Skin epidermis (tissue), 12 donors: ENCODE data around the gene AMMECR1L.
"Not testable (repeated sequence)": the region's sequence is repeated elsewhere in the genome, so short reads cannot be mapped to it uniquely, and the experiment has no call there.

Experiments
- H3K27ac ChIP-seq, 21 experiments: fragments of 200-600 bp; sonication (generic) in 11 of 21; one replicate each; pipeline ENCODE4 v1.5.0; 2020; ENCODE audit warnings: mild to moderate bottlenecking in 3 of 21, inconsistent platforms in 2 of 21, moderate library complexity in 2 of 21
- H3K4me3 ChIP-seq, 7 experiments: fragments of 200-600 bp; sonication (generic) in 2 of 7; one replicate each; pipeline ENCODE4 v1.5.0; 2020; ENCODE audit warnings: inconsistent platforms in 2 of 7, mild to moderate bottlenecking in 2 of 7, moderate library complexity in 1 of 7

The AMMECR1L gene

GRCh38 chr2:127852388-127852787, 33.4 kb downstream of the AMMECR1L start:
- H3K27ac ChIP-seq, result no peak overlapping the region
- no peak overlapping the region for H3K4me3 ChIP-seq

GRCh38 chr2:127847931-127848330, 37.8 kb downstream of the AMMECR1L start:
- Histone ChIP-seq H3K27ac (no peak overlapping the region), H3K4me3 (no peak overlapping the region)

- no peak overlapping the region for H3K4me3 ChIP-seq
- no peak overlapping the region for H3K27ac ChIP-seq
Measured at GRCh38 chr2:127844973-127845372, 40.8 kb downstream of the AMMECR1L start.

GRCh38 chr2:127843677-127844076, 42.1 kb downstream of the AMMECR1L start:
- Histone ChIP-seq H3K4me3 (no peak overlapping the region), H3K27ac (no peak overlapping the region)

- Histone ChIP-seq H3K27ac (no peak overlapping the region), H3K4me3 (no peak overlapping the region)
Measured at GRCh38 chr2:127841466-127842178, 44.1 kb downstream of the AMMECR1L start.

GRCh38 chr2:127840893-127841292, 44.9 kb downstream of the AMMECR1L start:
- H3K4me3 ChIP-seq, result no peak overlapping the region
- H3K27ac ChIP-seq, result no peak overlapping the region

- Histone ChIP-seq H3K4me3 (no peak overlapping the region), H3K27ac (no peak overlapping the region)
Measured at GRCh38 chr2:127834951-127835350, 50.8 kb downstream of the AMMECR1L start.

GRCh38 chr2:127829845-127830246, 55.9 kb downstream of the AMMECR1L start:
- Histone ChIP-seq H3K27ac (peak overlapping the region in 7 of 21 experiments; percentile 13 to 68 (median 30)), H3K4me3 (no peak overlapping the region)

- H3K27ac ChIP-seq, H3K4me3 ChIP-seq: not testable (repeated sequence)
Measured at GRCh38 chr2:127826708-127827107, 59.0 kb downstream of the AMMECR1L start.

GRCh38 chr2:127826047-127826446, 59.7 kb downstream of the AMMECR1L start:
- H3K4me3 ChIP-seq, result no peak overlapping the region

GRCh38 chr2:127820080-127820668, 65.6 kb downstream of the AMMECR1L start:
- no peak overlapping the region for H3K27ac ChIP-seq
- H3K4me3 ChIP-seq, result no peak overlapping the region

More at GRCh38 chr2:127826047-127826446, 59.7 kb downstream of the AMMECR1L start:
- no peak overlapping the region for H3K27ac ChIP-seq

- H3K27ac ChIP-seq, result no peak overlapping the region
Measured at GRCh38 chr2:127818794-127819425, 66.8 kb downstream of the AMMECR1L start.

GRCh38 chr2:127818241-127818640, 67.5 kb downstream of the AMMECR1L start:
- Histone ChIP-seq H3K4me3 (no peak overlapping the region), H3K27ac (no peak overlapping the region)

More at GRCh38 chr2:127818794-127819425, 66.8 kb downstream of the AMMECR1L start:
- H3K4me3 ChIP-seq, result no peak overlapping the region

- Histone ChIP-seq H3K27ac (no peak overlapping the region), H3K4me3 (no peak overlapping the region)
Measured at GRCh38 chr2:127814677-127815076, 71.1 kb downstream of the AMMECR1L start.

- not testable (repeated sequence) for H3K27ac ChIP-seq, H3K4me3 ChIP-seq
Measured at GRCh38 chr2:127812441-127812840, 73.3 kb downstream of the AMMECR1L start.
